HG03159 (cell line): ENCODE results near the gene PTX3.

Experiments used
- ATAC-seq: cut with Tn5 transposase; IDR thresholded peaks from one replicate; pipeline ENCODE4 v1.9.1; 2021; ENCODE audit warnings: mild to moderate bottlenecking, moderate library complexity; ENCODE audit not compliant: unreplicated experiment

The PTX3 gene

DNA sequence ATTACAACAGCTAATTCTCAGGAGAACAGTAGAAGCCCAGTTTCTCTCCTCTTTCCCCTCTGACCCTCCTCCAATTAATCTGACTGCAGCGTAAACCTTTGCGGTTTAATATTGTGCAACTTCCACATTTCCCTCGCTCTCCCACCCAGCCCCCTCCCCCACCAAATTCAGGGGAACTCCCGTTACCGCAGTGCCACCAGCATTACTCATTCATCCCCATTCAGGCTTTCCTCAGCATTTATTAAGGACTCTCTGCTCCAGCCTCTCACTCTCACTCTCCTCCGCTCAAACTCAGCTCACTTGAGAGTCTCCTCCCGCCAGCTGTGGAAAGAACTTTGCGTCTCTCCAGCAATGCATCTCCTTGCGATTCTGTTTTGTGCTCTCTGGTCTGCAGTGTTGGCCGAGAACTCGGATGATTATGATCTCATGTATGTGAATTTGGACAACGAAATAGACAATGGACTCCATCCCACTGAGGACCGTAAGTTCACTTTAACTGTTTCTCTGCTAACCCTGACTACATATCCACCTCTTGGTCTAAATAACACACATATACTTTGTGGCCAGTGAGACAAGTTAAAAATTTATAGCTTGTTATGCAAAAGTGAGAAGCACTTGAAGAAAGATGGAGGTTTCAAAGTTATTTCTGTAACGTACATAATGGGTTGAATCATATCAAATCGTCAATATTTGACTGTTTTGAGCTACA, at the start of gene PTX3:
Gene PTX3, plus strand, starts transcription at position 268 of the 709 bp plus-strand sequence. Its CDS starts 84 bp downstream, at position 352.
- no peak for ATAC-seq

DNA sequence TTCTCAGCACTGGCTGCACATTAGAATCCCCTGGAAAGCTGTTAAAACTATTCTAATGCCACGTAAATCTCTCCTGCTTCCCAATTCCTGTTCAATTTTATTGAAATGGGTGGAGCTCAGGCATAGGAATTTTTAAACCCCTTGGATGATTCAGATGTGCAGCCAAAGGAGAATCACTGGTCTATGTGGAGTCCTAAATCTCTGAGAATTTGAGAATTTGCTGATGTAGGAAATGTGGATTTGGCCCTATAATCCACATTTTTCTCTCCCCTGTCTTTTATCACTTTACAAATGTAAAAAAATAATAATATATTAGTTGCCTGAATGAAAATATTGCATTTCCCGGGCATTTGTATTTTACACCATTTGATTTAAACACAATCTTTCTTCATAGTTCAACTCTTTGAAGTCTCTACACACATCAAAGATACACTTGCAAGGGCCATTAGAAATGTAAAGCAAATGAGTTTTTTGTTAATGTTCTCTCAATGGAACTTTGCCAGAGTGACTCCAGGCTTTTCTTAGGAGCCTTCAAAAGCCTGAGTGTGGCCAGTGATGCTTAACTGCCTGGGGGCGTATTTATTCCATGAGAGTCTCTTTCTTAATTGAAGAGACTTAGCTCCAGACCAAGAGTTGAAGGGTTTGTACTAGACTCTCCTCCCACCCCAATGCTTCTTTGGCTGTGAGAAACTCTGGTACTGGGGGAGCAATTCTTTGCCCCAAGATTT, 48.8 kb upstream of the PTX3 start:
- ATAC-seq: no peak

DNA sequence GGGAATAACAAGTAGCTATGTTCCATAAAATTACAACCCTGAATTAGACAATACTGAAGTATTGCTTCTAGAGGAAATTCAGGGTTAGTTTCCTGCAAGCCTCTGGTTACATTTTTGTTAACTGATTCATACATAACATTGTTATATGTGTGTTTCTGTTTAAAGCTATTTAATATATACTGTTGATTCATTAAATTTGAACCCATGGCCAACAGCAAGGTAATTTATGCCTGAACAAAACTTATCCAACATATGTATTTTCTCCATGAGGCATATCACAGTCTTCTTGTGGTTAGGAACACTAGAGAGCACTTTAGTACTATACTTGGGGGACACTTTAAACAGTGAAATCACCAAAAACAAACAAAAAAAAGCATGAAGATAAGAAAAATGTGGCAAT, 47.7 kb upstream of the PTX3 start:
- ATAC-seq: no peak

DNA sequence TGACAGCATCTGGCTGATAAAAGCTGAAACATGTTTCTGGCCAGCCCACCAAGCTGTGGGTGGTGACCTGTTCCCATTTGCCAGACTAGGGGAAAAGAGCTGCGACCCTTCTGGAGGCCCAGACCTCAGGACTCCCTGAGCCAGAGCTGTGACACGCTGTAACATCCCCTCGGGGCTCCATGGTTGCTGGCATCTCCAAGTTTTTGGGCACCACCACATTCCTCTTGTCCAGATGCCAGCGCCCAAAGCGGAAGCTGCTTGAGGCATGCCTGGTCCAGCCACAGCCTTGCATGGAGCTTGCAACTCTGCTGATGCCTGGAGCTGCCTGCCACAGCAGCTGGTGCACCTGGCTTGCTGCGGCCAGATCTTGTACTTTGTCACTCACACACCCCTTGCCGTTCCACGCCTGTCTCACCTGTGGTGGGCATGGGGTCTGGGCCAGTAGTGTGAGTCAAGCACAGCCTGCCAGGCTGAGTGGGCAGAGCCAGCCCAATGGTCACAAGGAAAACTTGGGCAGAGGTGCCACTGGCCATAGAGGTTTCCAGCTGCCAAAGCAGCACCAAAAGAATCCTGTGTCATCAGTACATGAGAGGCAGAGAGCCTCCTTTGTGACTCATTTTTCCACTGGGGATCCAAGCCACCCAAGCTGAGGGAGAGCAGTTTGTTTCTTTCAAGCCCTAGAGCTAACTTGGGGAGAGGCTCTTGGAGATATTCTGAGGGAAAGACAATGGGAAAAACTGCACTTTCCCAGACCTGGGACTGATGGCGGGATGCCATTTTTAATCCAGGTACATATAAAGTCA, 45.7 kb upstream of the PTX3 start:
- ATAC-seq: no peak

DNA sequence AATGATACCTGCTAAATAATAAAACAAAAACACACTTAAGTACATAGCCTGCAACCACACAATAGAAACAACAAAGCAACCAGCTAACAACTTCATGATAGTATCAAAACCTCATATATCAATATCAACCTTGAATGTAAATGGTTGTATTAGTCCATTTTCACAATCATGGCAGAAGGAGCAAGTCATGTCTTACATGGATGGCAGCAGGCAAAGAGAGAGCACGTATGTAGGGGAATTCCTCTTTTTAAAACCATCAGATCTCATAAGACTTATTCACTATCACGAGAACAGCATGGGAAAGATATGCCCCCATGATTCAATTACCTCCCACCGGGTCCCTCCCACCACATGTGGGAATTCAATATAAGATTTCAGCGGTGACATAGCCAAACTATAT, 44.5 kb upstream of the PTX3 start:
- ATAC-seq: no peak

DNA sequence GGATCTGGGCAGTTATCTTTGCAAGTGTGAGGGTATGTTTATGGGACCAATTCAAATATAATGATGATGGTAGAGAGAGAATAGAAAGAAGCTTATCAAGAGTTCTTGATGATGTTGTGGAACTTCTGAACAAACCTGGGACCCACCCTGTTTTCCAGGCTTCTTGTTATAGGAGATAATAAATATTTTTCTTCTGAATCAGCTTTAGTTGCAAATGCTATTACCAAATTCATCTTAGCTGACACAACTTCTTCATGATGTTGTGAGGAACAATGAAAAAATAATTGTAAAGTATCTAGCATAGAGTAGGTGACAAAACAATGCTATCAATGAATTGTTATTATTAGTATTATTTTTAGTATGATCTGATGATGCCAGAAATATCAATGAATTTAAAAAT, 43.5 kb upstream of the PTX3 start:
- ATAC-seq: no peak

DNA sequence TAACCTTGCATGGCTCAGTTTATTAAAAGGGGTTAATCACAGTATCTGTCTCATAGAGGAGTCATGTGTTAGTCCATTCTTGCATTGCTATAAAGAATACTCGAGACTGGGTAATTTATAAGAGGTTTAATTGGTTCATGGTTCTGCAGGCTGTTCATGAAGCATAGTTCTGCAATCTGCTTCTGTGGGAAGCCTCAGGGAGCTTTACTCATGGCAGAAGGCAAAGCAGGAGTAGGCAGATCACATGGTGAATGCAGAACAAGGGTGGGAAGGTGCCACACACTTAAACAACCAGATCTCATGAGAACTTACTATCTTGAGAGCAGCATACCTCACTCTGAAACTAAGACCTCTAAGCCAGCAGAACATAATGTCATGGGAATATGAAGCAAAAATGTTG, 42.2 kb upstream of the PTX3 start:
- no peak for ATAC-seq

DNA sequence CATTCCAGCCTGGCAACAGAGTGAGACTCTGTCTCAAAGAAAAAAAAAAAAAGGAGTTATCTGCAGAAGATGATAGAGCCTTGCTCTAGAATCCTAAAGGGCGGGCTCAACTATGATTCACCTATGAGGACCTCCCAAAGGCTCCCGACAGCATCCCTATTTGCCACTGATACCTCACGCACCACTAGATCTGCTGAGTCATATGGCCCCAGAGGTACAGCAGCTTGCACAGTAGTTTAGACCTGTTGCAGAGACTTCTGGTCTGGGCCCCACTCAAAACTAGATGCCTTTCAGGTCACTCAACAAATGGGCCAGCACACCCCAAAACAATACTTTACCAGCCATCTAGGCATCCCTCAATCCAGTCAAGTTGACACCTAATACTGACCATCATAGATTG, 38.1 kb upstream of the PTX3 start:
- ATAC-seq: no peak

DNA sequence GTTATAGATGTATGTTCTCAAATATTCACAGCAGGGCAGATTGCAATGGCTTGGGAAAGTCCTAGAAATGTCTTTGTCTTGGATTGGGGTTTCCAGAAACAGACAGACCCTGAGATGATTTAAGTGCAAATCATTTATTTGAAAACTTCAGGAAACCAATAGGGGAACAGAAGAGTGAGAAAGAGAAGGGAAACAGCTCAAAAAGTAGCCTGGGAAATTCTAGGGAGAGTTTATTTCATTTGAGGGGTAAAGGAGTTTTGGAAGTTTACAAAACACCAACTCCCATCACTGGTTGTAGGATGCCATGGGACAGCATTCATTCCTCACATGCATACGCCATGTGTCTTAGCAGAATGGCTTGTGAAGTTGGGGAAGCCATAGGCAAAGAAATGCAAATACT, 32.3 kb upstream of the PTX3 start:
- no peak for ATAC-seq

DNA sequence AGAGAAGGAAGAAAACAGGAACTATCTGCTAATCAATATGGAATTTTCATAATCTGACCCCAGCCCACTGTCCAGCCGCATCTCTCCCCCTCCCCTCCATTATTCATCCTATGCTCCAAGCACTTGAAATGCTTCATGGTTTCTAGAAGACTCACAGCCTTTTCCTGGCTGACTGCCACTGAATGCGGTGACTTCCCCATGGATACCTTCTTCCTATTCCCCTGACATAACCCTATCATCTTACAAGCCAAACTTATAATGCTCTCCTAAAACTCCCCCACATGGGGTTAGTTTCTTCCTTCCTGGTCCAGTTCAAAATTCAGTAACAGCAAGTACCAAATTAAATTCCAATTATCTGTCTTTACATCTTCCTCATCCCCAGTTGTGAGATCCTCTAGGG, 31.2 kb upstream of the PTX3 start:
- no peak for ATAC-seq

DNA sequence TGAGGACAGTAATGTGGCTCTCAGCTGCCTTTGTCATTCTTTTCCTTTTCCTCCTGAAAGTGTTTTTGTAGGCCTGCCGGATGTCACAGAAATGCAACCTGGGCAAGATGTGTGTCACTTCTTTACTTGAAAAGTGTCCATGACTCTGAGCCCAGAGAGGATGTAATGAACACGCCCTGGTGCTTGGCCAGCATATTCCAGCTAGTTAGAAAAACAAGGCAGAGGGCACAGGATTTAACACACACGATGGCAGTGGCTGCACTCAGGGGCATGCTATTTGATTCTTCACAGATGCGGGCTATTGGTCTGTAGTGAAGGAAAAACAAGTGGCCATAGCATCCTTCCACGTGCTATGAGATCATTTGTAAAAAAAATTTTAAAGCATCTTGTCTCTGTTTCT, 30.3 kb upstream of the PTX3 start:
- ATAC-seq: no peak

DNA sequence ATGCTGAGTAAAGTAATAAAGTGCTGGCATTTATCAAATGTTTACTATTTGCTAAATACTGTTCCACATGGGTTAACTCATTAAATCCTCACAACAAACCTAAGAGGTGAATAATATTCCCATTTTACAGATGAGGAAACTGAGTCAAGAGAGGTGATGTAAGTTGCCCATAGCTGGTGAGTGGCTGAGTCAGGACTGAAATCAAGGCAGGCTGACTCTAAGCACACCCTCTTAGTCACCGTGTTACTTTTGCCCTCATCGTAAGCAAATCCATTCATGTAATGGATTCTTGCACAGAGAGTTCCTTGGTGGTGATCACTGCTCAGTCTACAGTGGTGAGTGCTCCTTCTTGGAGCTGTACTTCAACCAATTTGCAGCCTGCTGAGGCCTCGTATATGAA, 28.9 kb upstream of the PTX3 start:
- no peak for ATAC-seq

DNA sequence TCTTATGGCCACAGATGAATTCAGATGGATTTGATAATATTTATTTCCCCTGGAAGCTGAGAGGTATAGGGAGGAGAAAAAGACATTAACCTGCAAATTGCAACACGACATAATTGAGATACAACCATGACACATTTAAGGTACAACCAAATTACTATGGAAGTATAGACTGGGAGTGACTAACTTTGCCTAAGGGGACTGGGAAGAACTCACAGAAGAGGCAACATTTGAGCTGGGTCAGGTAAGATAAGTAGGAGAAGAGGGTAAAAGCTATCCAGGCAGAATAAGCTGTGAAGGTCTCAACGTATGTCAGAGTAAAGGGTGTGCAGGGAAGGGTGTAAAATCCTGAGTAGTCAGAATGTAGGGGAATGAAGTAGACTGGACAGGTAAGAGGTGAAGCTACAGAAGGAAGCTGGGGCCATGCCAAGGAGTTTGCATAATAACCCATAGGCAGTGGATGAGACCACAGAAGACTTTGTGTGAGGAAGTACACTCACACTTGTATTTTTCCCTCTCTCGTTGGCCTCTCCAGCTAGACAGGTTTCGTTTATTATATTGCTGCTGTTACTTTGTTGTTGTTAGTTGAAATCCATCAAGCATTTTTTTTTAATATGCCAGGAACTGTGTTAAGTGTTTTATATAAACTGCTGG, 28.0 kb upstream of the PTX3 start:
- no peak for ATAC-seq

DNA sequence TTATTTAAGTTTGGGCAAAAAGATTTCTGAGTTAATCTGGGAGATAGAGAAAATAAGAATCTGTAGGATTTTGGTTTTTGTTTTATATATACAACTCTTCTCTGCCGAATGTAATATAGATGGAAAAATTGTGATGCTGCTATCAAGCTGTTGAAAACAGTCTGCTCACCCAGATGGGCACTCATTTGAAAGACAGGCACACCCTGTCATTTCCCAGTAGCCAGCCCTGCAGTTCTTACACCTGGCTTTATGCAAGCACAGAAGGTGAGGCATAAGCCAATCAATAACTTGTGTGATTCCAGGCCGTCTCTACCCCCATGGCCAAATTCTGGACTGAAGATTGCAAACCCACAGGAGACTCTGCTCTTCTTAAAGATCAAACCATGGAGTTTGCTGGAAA, 27.1 kb upstream of the PTX3 start:
- no peak for ATAC-seq

DNA sequence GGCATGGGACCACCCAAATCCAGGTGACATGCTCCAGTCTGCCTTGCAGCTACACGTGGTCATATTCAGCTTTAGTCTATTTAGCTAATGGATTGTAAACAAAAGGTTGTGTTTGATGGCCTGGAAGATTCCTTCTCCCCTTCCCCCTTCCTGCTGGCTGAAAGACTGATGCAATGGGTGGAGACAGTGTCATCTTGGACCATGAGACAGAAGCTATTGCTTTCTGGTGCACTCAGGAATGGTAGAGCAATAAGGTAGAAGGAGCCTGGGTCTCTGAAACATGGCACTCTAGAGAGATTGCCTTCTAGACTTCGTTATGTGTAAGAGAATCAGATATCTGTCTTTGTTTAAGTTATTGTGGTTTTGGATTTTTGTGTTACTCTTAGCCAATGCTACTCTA, 25.7 kb upstream of the PTX3 start:
- no peak for ATAC-seq

DNA sequence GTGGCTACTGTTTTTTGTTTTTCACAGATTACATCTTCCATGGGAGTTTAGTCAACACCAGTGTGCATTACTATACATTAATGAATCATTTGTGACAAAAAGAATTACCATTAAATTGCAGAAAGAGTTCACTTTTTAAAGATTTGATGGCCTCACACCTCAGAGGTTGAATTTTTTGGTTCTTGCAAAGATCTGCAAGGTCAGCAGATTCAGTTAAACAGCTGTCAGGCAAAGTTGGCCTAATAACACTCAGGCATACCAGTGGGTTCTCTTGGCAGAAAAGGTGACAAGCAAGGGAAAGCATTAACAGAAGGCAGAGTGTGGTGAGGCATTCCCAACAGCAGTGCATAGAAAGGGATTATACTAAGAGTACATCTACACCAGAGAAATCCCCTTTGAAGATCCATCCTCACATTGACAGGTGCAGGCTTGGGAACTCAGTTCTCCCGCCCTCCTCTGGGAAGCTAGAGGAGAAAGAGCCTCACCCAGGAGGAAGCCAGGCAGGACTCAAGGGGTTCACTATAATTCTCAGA, 24.3 kb upstream of the PTX3 start:
- ATAC-seq: no peak

DNA sequence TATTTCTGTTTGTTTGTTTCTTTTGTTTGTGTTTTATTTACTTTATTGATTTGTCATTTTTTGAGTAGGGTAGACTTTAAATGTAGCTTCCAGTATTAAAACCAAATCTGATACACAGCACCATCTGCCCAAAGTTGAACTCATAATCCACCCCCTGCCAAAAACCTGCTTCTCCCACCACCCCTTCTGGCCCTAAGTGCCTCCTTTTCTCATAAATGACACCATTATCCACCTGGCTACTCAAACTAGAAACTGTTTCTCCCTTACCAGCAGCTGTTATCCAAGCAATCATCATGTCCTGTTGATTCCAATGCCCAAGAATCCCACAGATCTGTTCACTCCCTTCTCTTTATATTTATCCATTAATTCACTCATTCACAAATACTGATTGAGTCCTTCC, 21.8 kb upstream of the PTX3 start:
- no peak for ATAC-seq

DNA sequence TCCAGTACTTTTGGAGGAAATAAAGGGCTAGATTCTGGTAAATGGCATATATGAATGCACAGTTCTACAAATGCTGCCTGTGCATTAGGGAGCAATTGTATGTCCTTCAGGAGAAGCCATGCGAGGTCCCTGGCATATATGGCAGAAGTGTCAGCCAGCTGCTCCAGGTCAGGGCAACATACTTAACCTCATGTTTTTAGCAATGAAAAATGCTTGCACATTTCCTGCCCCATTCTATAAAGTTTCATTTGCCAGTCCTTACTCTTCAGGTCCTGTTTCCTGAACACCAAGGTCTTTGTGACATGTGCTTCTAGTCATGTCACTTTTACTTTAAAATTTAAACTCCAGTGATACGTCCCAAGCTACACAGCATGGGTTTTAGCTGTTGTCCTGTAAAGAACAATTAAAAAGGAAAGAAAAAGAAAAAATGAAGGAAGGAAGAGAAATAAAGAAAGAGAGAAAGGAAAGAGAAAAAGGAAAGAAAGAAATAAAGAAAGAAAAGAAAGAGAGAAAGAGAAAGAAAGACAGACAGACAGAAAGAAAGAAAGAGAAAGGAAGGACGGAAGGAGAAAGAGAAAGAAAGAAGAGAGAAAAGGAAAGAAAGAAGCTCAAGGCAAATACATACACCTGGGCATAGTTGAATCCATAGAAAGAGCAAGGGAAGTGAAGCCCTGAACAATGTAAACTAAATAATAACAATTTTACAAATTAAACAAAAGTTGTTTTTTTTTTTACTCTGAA, 20.1 kb upstream of the PTX3 start:
- no peak for ATAC-seq

DNA sequence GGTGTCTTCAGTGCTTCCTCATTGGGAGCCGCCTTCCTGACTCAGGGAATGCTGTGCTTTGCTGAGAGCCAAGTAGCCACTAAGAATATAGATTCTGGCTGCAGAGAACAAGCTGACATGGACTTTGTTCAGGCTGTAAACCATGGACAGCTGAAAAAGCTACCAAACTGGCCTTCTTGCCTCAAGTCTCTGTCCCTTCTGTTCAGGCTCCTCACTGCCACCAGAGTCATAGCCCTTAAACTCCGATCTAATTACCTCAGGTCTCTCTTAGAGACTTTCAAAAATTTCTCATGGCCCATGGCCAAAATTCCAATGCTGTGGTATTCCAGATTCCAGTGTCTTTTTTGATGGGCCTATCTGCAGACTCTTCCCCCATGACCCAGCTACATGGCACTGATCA, 19.4 kb upstream of the PTX3 start:
- ATAC-seq: no peak

DNA sequence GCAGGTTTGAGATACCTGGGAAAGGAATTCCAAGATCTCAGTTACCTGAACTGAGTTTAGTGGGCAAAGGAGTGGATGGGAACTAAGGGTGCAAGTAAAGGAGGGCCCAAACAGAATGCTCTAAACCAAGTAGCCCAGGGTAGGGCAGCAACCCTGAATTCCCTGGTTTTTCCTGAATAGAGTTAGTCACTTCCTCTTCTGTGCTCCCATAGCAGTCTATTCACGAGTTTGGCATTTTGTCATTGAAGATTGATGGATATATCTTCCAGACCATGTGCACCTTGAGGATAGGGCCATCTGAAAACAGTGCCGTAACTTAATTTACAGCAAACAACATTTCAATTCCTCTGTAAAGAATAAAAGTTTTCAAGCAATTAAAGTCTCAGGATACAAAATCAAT, 18.5 kb upstream of the PTX3 start:
- ATAC-seq: no peak
